GM12891 (cell line): ENCODE measurements around the gene ENOX1. TPM values are rescaled to one million over a fixed set of nuclear protein-coding genes. Genes with fewer than 3 reads are reported as not detected.
A peak's percentile ranks its signal among the peaks of the same experiment; 100 is the strongest.
"Not testable (repeated sequence)": the region's sequence is repeated elsewhere in the genome, so short reads cannot be mapped to it uniquely, and the experiment has no call there.

ENCODE experiments used
- DNase-seq: peaks from one replicate; pipeline ENCODE4 v3.0.0; 2011; ENCODE audit warnings: low spot score; ENCODE audit not compliant: insufficient read length
- FAIRE-seq: peaks from 2 replicates; lab custom pipeline; 2011; peaks lifted over from hg19 to GRCh38; lab: Jason Lieb, UNC
- PAX5 ChIP-seq: IDR thresholded peaks from 2 replicates; pipeline ENCODE4 v1.6.1; 2011; ENCODE audit warnings: low read length, moderate library complexity, mild to moderate bottlenecking; ENCODE audit not compliant: insufficient read depth, severe bottlenecking
- POLR2A ChIP-seq: IDR thresholded peaks from 2 replicates; pipeline ENCODE4 v1.6.1; 2011; ENCODE audit warnings: low read depth, low read length, control low read depth
- POLR2AphosphoS5 ChIP-seq: IDR thresholded peaks from 2 replicates; pipeline ENCODE4 v1.6.1; 2011; ENCODE audit warnings: low read depth, low read length, control low read depth
- POU2F2 ChIP-seq: IDR thresholded peaks from 2 replicates; pipeline ENCODE4 v1.6.1; 2011; ENCODE audit warnings: low read depth, mild to moderate bottlenecking, control low read depth, low read length, moderate library complexity
- SPI1 ChIP-seq: IDR thresholded peaks from 2 replicates; pipeline ENCODE4 v1.6.1; 2011; ENCODE audit warnings: low read depth, low read length, control low read depth
- TAF1 ChIP-seq: IDR thresholded peaks from 2 replicates; pipeline ENCODE4 v1.6.1; 2011; ENCODE audit warnings: low read depth, low read length, control low read depth
- polyA plus RNA-seq: library from polyadenylated mRNA; unstranded; fragments of >200 nt; gene quantifications from one replicate; pipeline ENCODE4 v1.2.1, GENCODE V29; 2012; ENCODE audit warnings: low read depth, missing spikeins, inconsistent platforms; ENCODE audit not compliant: missing spikeins

Gene ENOX1
- polyA plus RNA-seq = 1.2 TPM

GRCh38 chr13:43786766-43787517 lies at the start of gene ENOX1:
Gene ENOX1, minus strand, starts transcription at chr13:43786972.
- peak; percentile 53 for DNase-seq
- FAIRE-seq = peak; percentile 85
- no peak for TF ChIP-seq SPI1
- TF ChIP-seq TAF1 = no peak

- no peak for DNase-seq
- TF ChIP-seq SPI1 (no peak), POLR2A (no peak), POLR2AphosphoS5 (no peak), TAF1 (no peak), PAX5 (no peak), POU2F2 (no peak)
- FAIRE-seq = no peak
These were observed 48.9 kb upstream of the ENOX1 start for GRCh38 chr13:43835701-43836100.

- FAIRE-seq = no peak
- DNase-seq = no peak
- TF ChIP-seq PAX5 (no peak), POLR2AphosphoS5 (no peak), POLR2A (no peak), POU2F2 (no peak), TAF1 (no peak)
These were observed 44.3 kb upstream of the ENOX1 start for GRCh38 chr13:43831088-43831487.

- TF ChIP-seq PAX5 (no peak), TAF1 (no peak), POLR2A (no peak), POLR2AphosphoS5 (no peak), SPI1 (no peak), POU2F2 (no peak)
- FAIRE-seq (no peak), DNase-seq (no peak)
These were observed 43.7 kb upstream of the ENOX1 start for GRCh38 chr13:43830497-43830881.

- not testable (repeated sequence) for FAIRE-seq, DNase-seq
These were observed 37.9 kb upstream of the ENOX1 start for GRCh38 chr13:43824656-43825055.

- no peak for DNase-seq
- TF ChIP-seq SPI1 (no peak), TAF1 (no peak), POLR2AphosphoS5 (no peak), POU2F2 (no peak), POLR2A (no peak), PAX5 (no peak)
- no peak for FAIRE-seq
These were observed 36.2 kb upstream of the ENOX1 start for GRCh38 chr13:43822969-43823368.

GRCh38 chr13:43816401-43816889 lies 29.7 kb upstream of the ENOX1 start:
- no peak for DNase-seq
- no peak for FAIRE-seq
- TF ChIP-seq POLR2AphosphoS5 (no peak), TAF1 (no peak), PAX5 (no peak), POU2F2 (no peak), POLR2A (no peak), SPI1 (no peak)

GRCh38 chr13:43815204-43815603 lies 28.4 kb upstream of the ENOX1 start:
- FAIRE-seq (no peak), DNase-seq (no peak)
- TF ChIP-seq SPI1 (no peak), POU2F2 (no peak), POLR2A (no peak), PAX5 (no peak)

GRCh38 chr13:43808676-43809075 lies 21.9 kb upstream of the ENOX1 start:
- no peak for FAIRE-seq
- TF ChIP-seq POU2F2 (no peak), PAX5 (no peak), POLR2A (no peak), POLR2AphosphoS5 (no peak), TAF1 (no peak), SPI1 (no peak)
- DNase-seq = no peak

- no peak for FAIRE-seq
- TF ChIP-seq POLR2AphosphoS5 (no peak), POU2F2 (no peak), POLR2A (no peak), SPI1 (no peak), PAX5 (no peak), TAF1 (no peak)
- DNase-seq = no peak
These were observed 18.9 kb upstream of the ENOX1 start for GRCh38 chr13:43805681-43806128.
